Middle frontal gyrus (tissue), 1 donor: ENCODE results near the gene ZNF440.

ENCODE experiments used
- DNase-seq: peaks from one replicate; pipeline ENCODE4 v3.0.0-alpha.2; 2015; ENCODE audit warnings: low spot score; ENCODE audit errors: extremely low spot score

ZNF440 gene

DNA sequence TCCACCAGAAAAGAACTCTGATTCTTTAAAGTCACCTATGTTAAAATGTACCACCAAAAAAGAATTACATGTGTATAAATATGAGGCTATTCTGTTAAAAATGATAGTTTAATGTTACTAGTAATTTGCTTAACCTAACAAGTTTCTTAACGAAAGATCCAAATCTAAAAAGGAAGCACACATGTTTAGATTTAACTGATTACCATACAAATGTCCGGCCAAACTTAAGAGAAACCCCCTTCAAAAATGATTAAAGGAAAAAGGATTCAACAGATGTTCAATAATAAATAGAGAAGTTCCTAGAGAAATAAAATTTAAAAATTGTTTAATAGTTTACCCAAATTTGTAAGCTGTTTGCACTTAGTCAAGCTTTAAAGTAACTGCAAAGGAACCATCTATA lies 68.5 kb downstream of the ZNF440 start:
- DNase-seq: no peak
